LNCAP (cell line): ENCODE data around the gene MAGI3.
A peak's percentile ranks its signal among the peaks of the same experiment; 100 is the strongest.

ENCODE experiments used
- CTCF ChIP-seq: fragments of 450-650 bp; IDR thresholded peaks from 2 replicates; pipeline ENCODE4 v1.5.1; 2017; ENCODE audit warnings: mild to moderate bottlenecking

Gene MAGI3

GRCh38 chr1:113438505-113439276, 48.4 kb downstream of the MAGI3 start:
- no peak for TF ChIP-seq CTCF

GRCh38 chr1:113439277-113439670, 49.0 kb downstream of the MAGI3 start:
- TF ChIP-seq CTCF = no peak

GRCh38 chr1:113442131-113442530, 51.8 kb downstream of the MAGI3 start:
- TF ChIP-seq CTCF = no peak

GRCh38 chr1:113444857-113445256, 54.5 kb downstream of the MAGI3 start:
- no peak for TF ChIP-seq CTCF

GRCh38 chr1:113451710-113452109, 61.4 kb downstream of the MAGI3 start:
- no peak for TF ChIP-seq CTCF

- peak; percentile 73 for TF ChIP-seq CTCF
Observed at GRCh38 chr1:113452921-113453770, 62.8 kb downstream of the MAGI3 start.

GRCh38 chr1:113453771-113454083, 63.4 kb downstream of the MAGI3 start:
- TF ChIP-seq CTCF = no peak; the same call in 1 of the 2 replicates
